Keratinocyte (primary cell): ENCODE measurements around the gene MC4R. TPM values are rescaled to one million over a fixed set of nuclear protein-coding genes. Genes with fewer than 3 reads are reported as not detected.
A peak's percentile ranks its signal among the peaks of the same experiment; 100 is the strongest.

ENCODE experiments used
- DNase-seq: peaks from one replicate; pipeline ENCODE4 v3.0.0-alpha.2; 2011; ENCODE audit warnings: low read depth, missing footprints, low spot score
- FAIRE-seq: peaks from 2 replicates; lab custom pipeline; 2011; peaks lifted over from hg19 to GRCh38; lab: Jason Lieb, UNC
- H2AFZ ChIP-seq: 2 replicates; pipeline ENCODE4 v1.6.0; 2012; ENCODE audit warnings: low read length, control low read depth, inconsistent platforms; ENCODE audit not compliant: control insufficient read depth
- H3K27ac ChIP-seq: 2 replicates; pipeline ENCODE4 v1.5.1; 2011; ENCODE audit warnings: low read length; ENCODE audit not compliant: control insufficient read depth, insufficient read depth
- H3K27me3 ChIP-seq: 3 replicates; pipeline ENCODE4 v1.6.0; 2011; ENCODE audit warnings: low read length; ENCODE audit not compliant: control insufficient read depth, insufficient read depth; ENCODE audit errors: extremely low read depth
- H3K36me3 ChIP-seq, 2 experiments: 2 replicates in 1 of 2; 3 replicates in 1 of 2; pipeline ENCODE4 v1.5.1; 2011; ENCODE audit warnings: low read length in 2 of 2, mild to moderate bottlenecking in 1 of 2; ENCODE audit not compliant: control insufficient read depth in 2 of 2, insufficient read depth in 2 of 2; ENCODE audit errors: extremely low read depth in 1 of 2
- H3K4me1 ChIP-seq: 3 replicates; pipeline ENCODE4 v1.5.1; 2011; ENCODE audit warnings: low read length; ENCODE audit not compliant: control insufficient read depth, insufficient read depth; ENCODE audit errors: extremely low read depth
- H3K4me2 ChIP-seq: 3 replicates; pipeline ENCODE4 v1.6.0; 2011; ENCODE audit warnings: low read depth, low read length; ENCODE audit not compliant: control insufficient read depth, insufficient read depth; ENCODE audit errors: extremely low read depth
- H3K4me3 ChIP-seq, 3 experiments: fragments of 200-600 bp in 1 of 3; sonication (generic) in 1 of 3; 2 replicates in 2 of 3; 3 replicates in 1 of 3; pipeline ENCODE4 v1.5.1; 2011 to 2016; ENCODE audit warnings: low read length in 3 of 3, mild to moderate bottlenecking in 3 of 3, control low read depth in 2 of 3, inconsistent platforms in 1 of 3, low read depth in 1 of 3, mixed read lengths in 1 of 3, mixed run types in 1 of 3, moderate library complexity in 1 of 3; ENCODE audit not compliant: control insufficient read depth in 2 of 3, insufficient read depth in 2 of 3; ENCODE audit errors: extremely low read depth in 1 of 3
- H3K79me2 ChIP-seq: 2 replicates; pipeline ENCODE4 v1.6.0; 2012; ENCODE audit warnings: low read length; ENCODE audit not compliant: control insufficient read depth, insufficient read depth
- H3K9ac ChIP-seq: 3 replicates; pipeline ENCODE4 v1.6.0; 2011; ENCODE audit warnings: low read length; ENCODE audit not compliant: control insufficient read depth, insufficient read depth; ENCODE audit errors: extremely low read depth
- H3K9me1 ChIP-seq: 3 replicates; pipeline ENCODE4 v1.6.0; 2011; ENCODE audit warnings: low read length; ENCODE audit not compliant: control insufficient read depth, insufficient read depth; ENCODE audit errors: extremely low read depth
- H3K9me3 ChIP-seq: 2 replicates; pipeline ENCODE4 v1.5.1; 2012; ENCODE audit warnings: low read depth, low read length; ENCODE audit not compliant: control insufficient read depth
- H4K20me1 ChIP-seq: 3 replicates; pipeline ENCODE4 v1.6.0; 2011; ENCODE audit warnings: low read length; ENCODE audit not compliant: control insufficient read depth, insufficient read depth; ENCODE audit errors: extremely low read depth
- CTCF ChIP-seq, 3 experiments: IDR thresholded peaks in 1 of 3; conservative IDR thresholded peaks in 1 of 3; optimal IDR thresholded peaks in 1 of 3; 2 replicates in 2 of 3; 3 replicates in 1 of 3; pipeline versions ENCODE3 to v1.5.1; 2011; ENCODE audit warnings: low read length in 3 of 3, mild to moderate bottlenecking in 3 of 3, moderate library complexity in 2 of 3, control low read depth in 1 of 3, inconsistent platforms in 1 of 3; ENCODE audit not compliant: insufficient read depth in 2 of 3; ENCODE audit errors: extremely low read depth in 1 of 3
- EZH2 ChIP-seq: IDR thresholded peaks from one replicate; pipeline ENCODE4 v1.6.1; 2012; ENCODE audit warnings: inconsistent platforms, mild to moderate bottlenecking, low read length, moderate library complexity
- dilution Hi-C: fragments of 300-500 bp; cut with MboI; formaldehyde crosslinking; loops from one replicate; pipeline ENCODE4 v1.7.0; 2020; ENCODE audit warnings: low sequenced_read_pairs; ENCODE audit not compliant: extremely low pct_ligation_motif_present
- polyA plus RNA-seq, 5 experiments: library from polyadenylated mRNA; depleted of rRNA in 3 of 5; stranded (reverse) in 3 of 5; stranded (forward) in 1 of 5; unstranded in 1 of 5; fragments of >200 nt; gene quantifications; 1 replicate in 1 of 5; 2 replicates in 3 of 5; 3 replicates in 1 of 5; pipeline versions ENCODE4 v1.2.1 to v1.2.3, GENCODE V29; 2011 to 2012; ENCODE audit warnings: missing spikeins in 2 of 5, low read depth in 1 of 5, low replicate concordance in 1 of 5

The MC4R gene
- polyA plus RNA-seq, 1 donor (not counting 4 experiments of a cell fraction or from before 2014, with no cell fraction given): 0.03 TPM

GRCh38 chr18:60372132-60372531, 443 bp downstream of the MC4R start:
- Histone ChIP-seq H3K27ac (no peak overlapping the region), H3K36me3 (no peaks in the 10 kb centered on the region), H2AFZ (peak overlapping the region; percentile 69), H3K4me2 (peak overlapping the region; percentile 77), H3K4me1 (no peaks in the 10 kb centered on the region), H4K20me1 (no peaks in the 10 kb centered on the region), H3K9ac (no peak overlapping the region), H3K27me3 (no peaks in the 10 kb centered on the region), H3K9me1 (no peaks in the 10 kb centered on the region), H3K4me3 (no peak overlapping the region), H3K79me2 (no peaks in the 10 kb centered on the region), H3K9me3 (no peaks in the 10 kb centered on the region)
- FAIRE-seq: no peak
- no peak for DNase-seq
- TF ChIP-seq CTCF (optimal IDR thresholded peaks at IDR 0.05 in 1 of 3, IDR thresholded peaks at IDR 0.05 in 1 of 3, conservative IDR thresholded peaks at IDR 0.05 in 1 of 3; ENCODE audit: extremely low read depth in 1 of 3, insufficient read depth in 2 of 3, low read length in 3 of 3) (no peak), EZH2 (no peak)
- dilution Hi-C loops: no loop called here

GRCh38 chr18:60358516-60358915, 14.1 kb downstream of the MC4R start:
- dilution Hi-C loops: no loop called here
- Histone ChIP-seq H3K79me2 (no peaks in the 10 kb centered on the region), H3K27me3 (no peaks in the 10 kb centered on the region), H2AFZ (no peak overlapping the region), H3K4me3 (no peak overlapping the region), H3K4me2 (peak overlapping the region; percentile 25), H3K9ac (no peak overlapping the region), H3K9me3 (no peaks in the 10 kb centered on the region), H3K36me3 (no peaks in the 10 kb centered on the region), H4K20me1 (no peaks in the 10 kb centered on the region), H3K27ac (no peak overlapping the region), H3K9me1 (no peaks in the 10 kb centered on the region), H3K4me1 (peaks cover 6% of the 10 kb centered on the region)
- FAIRE-seq (no peak), DNase-seq (no peak)
- TF ChIP-seq EZH2: no peak
- TF ChIP-seq CTCF (optimal IDR thresholded peaks at IDR 0.05 in 1 of 3, IDR thresholded peaks at IDR 0.05 in 1 of 3, conservative IDR thresholded peaks at IDR 0.05 in 1 of 3; ENCODE audit: extremely low read depth in 1 of 3, insufficient read depth in 2 of 3, low read length in 3 of 3): no peak
